GM23338 (cell line): ENCODE measurements around the gene AHDC1. TPM values are rescaled to one million over a fixed set of nuclear protein-coding genes. Genes with fewer than 3 reads are reported as not detected.

Experiments used
- ATAC-seq: fragments of 200-7000 bp; cut with Tn5 transposase; 3 replicates; pipeline ENCODE4 v1.9.1; 2020
- DNase-seq: peaks from one replicate; pipeline ENCODE4 v3.0.0-alpha.2; 2015; ENCODE audit warnings: low spot score
- H2AFZ ChIP-seq: fragments of 200-600 bp; sonication (generic); 2 replicates; pipeline ENCODE4 v1.8.0; 2016; ENCODE audit warnings: antibody characterized with exemption, mild to moderate bottlenecking, moderate library complexity
- H3F3A ChIP-seq: fragments of 200-600 bp; sonication (generic); replicated peaks from 2 replicates; pipeline ENCODE4 v1.8.0; 2017; ENCODE audit warnings: antibody characterized with exemption, mixed run types, low read depth
- H3K27ac ChIP-seq: fragments of 200-600 bp; sonication (generic); 2 replicates; pipeline ENCODE4 v1.6.1; 2016; ENCODE audit warnings: low read depth
- H3K27me3 ChIP-seq: fragments of 200-600 bp; sonication (generic); 2 replicates; pipeline ENCODE4 v1.8.0; 2016; ENCODE audit warnings: mild to moderate bottlenecking, mixed run types, moderate library complexity; ENCODE audit not compliant: insufficient read depth
- H3K36me3 ChIP-seq: fragments of 200-600 bp; sonication (generic); 2 replicates; pipeline ENCODE4 v1.8.0; 2016; ENCODE audit warnings: mild to moderate bottlenecking; ENCODE audit not compliant: insufficient read depth
- H3K4me1 ChIP-seq: fragments of 200-600 bp; sonication (generic); 2 replicates; pipeline ENCODE4 v1.8.0; 2016; ENCODE audit warnings: mild to moderate bottlenecking, moderate library complexity; ENCODE audit not compliant: insufficient read depth
- H3K4me2 ChIP-seq: fragments of 200-600 bp; sonication (generic); 2 replicates; pipeline ENCODE4 v1.7.1; 2017; ENCODE audit warnings: mixed run types
- H3K4me3 ChIP-seq: fragments of 200-600 bp; sonication (generic); 2 replicates; pipeline ENCODE4 v1.6.1; 2016; ENCODE audit warnings: mixed run types
- H3K79me2 ChIP-seq: fragments of 200-600 bp; sonication (generic); replicated peaks from 2 replicates; pipeline ENCODE4 v1.8.0; 2017; ENCODE audit warnings: mild to moderate bottlenecking; ENCODE audit not compliant: insufficient read depth
- H3K9me2 ChIP-seq: fragments of 200-600 bp; sonication (generic); 2 replicates; pipeline ENCODE4 v1.8.0; 2017; ENCODE audit not compliant: insufficient read depth
- H4K20me1 ChIP-seq: fragments of 200-600 bp; sonication (generic); replicated peaks from 2 replicates; pipeline ENCODE4 v1.8.0; 2017; ENCODE audit warnings: mild to moderate bottlenecking; ENCODE audit not compliant: insufficient read depth
- H3K27ac Mint-ChIP-seq: 2 replicates; pipeline ENCODE4 v1.8.0; 2020; ENCODE audit warnings: inconsistent platforms, mild to moderate bottlenecking, moderate library complexity, mixed read lengths
- H3K27me3 Mint-ChIP-seq: 3 replicates; pipeline ENCODE4 v1.8.0; 2022; ENCODE audit warnings: low read depth, mild to moderate bottlenecking, moderate library complexity, mixed read lengths, inconsistent platforms; ENCODE audit not compliant: insufficient read depth, poor library complexity
- H3K36me3 Mint-ChIP-seq: 3 replicates; pipeline ENCODE4 v1.8.0; 2021; ENCODE audit warnings: low read depth, mild to moderate bottlenecking, inconsistent platforms, moderate library complexity, mixed read lengths
- H3K4me1 Mint-ChIP-seq: 3 replicates; pipeline ENCODE4 v1.8.0; 2020; ENCODE audit warnings: mild to moderate bottlenecking, inconsistent platforms, mixed read lengths
- H3K4me3 Mint-ChIP-seq: 3 replicates; pipeline ENCODE4 v1.8.0; 2021; ENCODE audit warnings: moderate library complexity, mild to moderate bottlenecking, inconsistent platforms, mixed read lengths
- H3K9me3 Mint-ChIP-seq: 3 replicates; pipeline ENCODE4 v1.8.0; 2020; ENCODE audit warnings: moderate library complexity, mild to moderate bottlenecking, inconsistent platforms, mixed read lengths
- CREB1 ChIP-seq: fragments of 250-450 bp; sonication (Bioruptor Pico); IDR thresholded peaks from 2 replicates; pipeline ENCODE4 v1.5.0; 2020; ENCODE audit warnings: low read depth, mild to moderate bottlenecking, moderate library complexity
- ETS1 ChIP-seq: IDR thresholded peaks from 2 replicates; pipeline ENCODE4 v1.6.1; 2016; ENCODE audit warnings: antibody characterized with exemption
- EZH2 ChIP-seq: fragments of 200-600 bp; sonication (generic); IDR thresholded peaks from one replicate; pipeline ENCODE4 v1.8.0; 2017; ENCODE audit warnings: antibody characterized with exemption, mild to moderate bottlenecking, low read depth; ENCODE audit not compliant: unreplicated experiment
- EZH2phosphoT487 ChIP-seq: fragments of 200-600 bp; sonication (generic); IDR thresholded peaks from one replicate; pipeline ENCODE4 v1.8.1; 2018; ENCODE audit warnings: antibody characterized with exemption; ENCODE audit not compliant: unreplicated experiment
- JUNB ChIP-seq: IDR thresholded peaks from one replicate; pipeline ENCODE4 v1.6.1; 2016; ENCODE audit warnings: antibody characterized with exemption; ENCODE audit not compliant: unreplicated experiment
- NANOG ChIP-seq: IDR thresholded peaks from 2 replicates; pipeline ENCODE4 v1.6.1; 2016; ENCODE audit warnings: antibody characterized with exemption, borderline replicate concordance
- POLR2AphosphoS5 ChIP-seq: IDR thresholded peaks from 2 replicates; pipeline ENCODE4 v1.6.1; 2016; ENCODE audit warnings: antibody characterized with exemption, low read depth
- REST ChIP-seq: IDR thresholded peaks from one replicate; pipeline ENCODE4 v1.6.1; 2018; ENCODE audit warnings: antibody characterized with exemption; ENCODE audit not compliant: unreplicated experiment
- ZNF114 ChIP-seq: fragments of 250-450 bp; sonication (Bioruptor Pico); IDR thresholded peaks from 2 replicates; pipeline ENCODE4 v1.5.0; 2020; ENCODE audit warnings: mild to moderate bottlenecking, moderate library complexity
- ZNF331 ChIP-seq: fragments of 250-450 bp; sonication (Bioruptor Pico); IDR thresholded peaks from 2 replicates; pipeline ENCODE4 v1.5.0; 2020; ENCODE audit warnings: low read depth, mild to moderate bottlenecking, moderate library complexity
- ZNF462 ChIP-seq: fragments of 250-450 bp; sonication (Bioruptor Pico); IDR thresholded peaks from 2 replicates; pipeline ENCODE4 v1.5.0; 2020; ENCODE audit warnings: mild to moderate bottlenecking, moderate library complexity
- polyA plus RNA-seq: library from polyadenylated mRNA; unstranded; fragments of >200 nt; fragmentation: Nextera tagmentation; extraction: Ambion mirVana; gene quantifications from 2 replicates; pipeline ENCODE4 v1.2.1, GENCODE V29; 2016
- total RNA-seq: library from RNA; depleted of rRNA; stranded (reverse); fragments of >200 nt; shearing (Covaris generic); gene quantifications from 2 replicates; pipeline ENCODE4 v1.2.3, GENCODE V29; 2014

The AHDC1 gene
- total and polyA plus RNA-seq, 2 experiments from 2014 or later: 8.3 to 22.2 TPM

- Mint-ChIP-seq H3K27ac (peak overlapping the region; percentile 96), H3K4me3 (peak overlapping the region; percentile 47), H3K36me3 (no peaks in the 10 kb centered on the region; the same call in 2 of the 3 replicates), H3K4me1 (peaks cover 87% of the 10 kb centered on the region), H3K27me3 (peaks cover 26% of the 10 kb centered on the region), H3K9me3 (no peaks in the 10 kb centered on the region; the same call in 2 of the 3 replicates)
- H3K27ac ChIP-seq: peak overlapping the region; percentile 98
- H3K4me3 ChIP-seq: peak overlapping the region; percentile 54
- peaks cover 58% of the 10 kb centered on the region for H3F3A ChIP-seq
- H4K20me1 ChIP-seq: peaks cover 7% of the 10 kb centered on the region
- TF ChIP-seq REST: no peak
- no peak for TF ChIP-seq ETS1
- no peak for TF ChIP-seq EZH2
- no peak for TF ChIP-seq ZNF331 (CRISPR knock-in tag)
- TF ChIP-seq ZNF114 (CRISPR knock-in tag): no peak
- no peak for TF ChIP-seq ZNF462 (CRISPR knock-in tag)
- no peak for TF ChIP-seq EZH2phosphoT487
- TF ChIP-seq JUNB: no peak
- no peak for TF ChIP-seq CREB1 (CRISPR knock-in tag)
- TF ChIP-seq NANOG: no peak
- no peak for TF ChIP-seq POLR2AphosphoS5
- peak overlapping the region; percentile 92 for H3K4me2 ChIP-seq
- no peaks in the 10 kb centered on the region for H3K27me3 ChIP-seq
- DNase-seq (peak; percentile 62), ATAC-seq (peak; percentile 18)
- H3K9me2 ChIP-seq: no peaks in the 10 kb centered on the region
- no peaks in the 10 kb centered on the region for H3K36me3 ChIP-seq
- peaks cover 34% of the 10 kb centered on the region for H3K79me2 ChIP-seq
- no peak overlapping the region for H2AFZ ChIP-seq
- H3K4me1 ChIP-seq: peaks cover 81% of the 10 kb centered on the region
These were observed 34.2 kb downstream of the AHDC1 start for GRCh38 chr1:27569506-27570291.
